Uterus (tissue), 4 donors: ENCODE results near the gene GRIK4. TPM values are rescaled to one million over a fixed set of nuclear protein-coding genes. Genes with fewer than 3 reads are reported as not detected.

ENCODE experiments used
- DNase-seq, 2 donors: peaks; one replicate each; pipeline ENCODE4 v3.0.0-alpha.2; 2019 to 2020
- H3K27ac ChIP-seq, 2 donors: fragments of 200-600 bp; sonication (generic); 1 replicate in 1 of 2; 2 replicates in 1 of 2; pipeline ENCODE4 v1.5.1; 2016 to 2018
- H3K27me3 ChIP-seq, 2 donors: fragments of 200-600 bp; sonication (generic); one replicate each; pipeline ENCODE4 v1.5.1; 2018 to 2019; ENCODE audit warnings: control low read depth in 1 of 2
- H3K36me3 ChIP-seq, 2 donors: fragments of 200-600 bp; sonication (generic); one replicate each; pipeline ENCODE4 v1.5.1; 2019; ENCODE audit warnings: control low read depth in 1 of 2
- H3K4me1 ChIP-seq, 2 donors: fragments of 200-600 bp; sonication (generic); one replicate each; pipeline ENCODE4 v1.5.1; 2018 to 2019; ENCODE audit warnings: control low read depth in 1 of 2
- H3K4me3 ChIP-seq, 2 donors: fragments of 200-600 bp; sonication (generic); 1 replicate in 1 of 2; 2 replicates in 1 of 2; pipeline ENCODE4 v1.5.1; 2018 to 2019; ENCODE audit warnings: mild to moderate bottlenecking in 1 of 2
- H3K9me3 ChIP-seq, 2 donors: fragments of 200-600 bp; sonication (generic); one replicate each; pipeline ENCODE4 v1.5.1; 2019; ENCODE audit warnings: control low read depth in 1 of 2
- POLR2A ChIP-seq, 2 donors: fragments of 450-650 bp; IDR thresholded peaks; one replicate each; pipeline ENCODE4 v1.6.1; 2016; ENCODE audit warnings: antibody characterized with exemption in 2 of 2, mild to moderate bottlenecking in 1 of 2, moderate library complexity in 1 of 2
- intact Hi-C: fragments of 100-400 bp; cut with DNase I; formaldehyde crosslinking; loops from one replicate; pipeline ENCODE4 v1.15.1; 2023; ENCODE audit warnings: low total_unique reads
- total RNA-seq, 4 donors: library from RNA; depleted of rRNA in 3 of 4; stranded (reverse); fragments of >200 nt in 3 of 4; gene quantifications; one replicate each; pipeline versions ENCODE4 v1.1.0 to v1.2.4, GENCODE V29; 2014 to 2023
- TF ChIP-seq, protein P1 (sequence below), 4 experiments: fragments of 200-600 bp in 2 of 4; fragments of 450-650 bp in 2 of 4; sonication (generic) in 2 of 4; IDR thresholded peaks; one replicate each; pipeline ENCODE4 v1.5.1; 2016 to 2019; ENCODE audit warnings: antibody characterized with exemption in 4 of 4, mild to moderate bottlenecking in 2 of 4, moderate library complexity in 1 of 4
- donor health status: DM: yes; HTN: yes; CAD: no.

Gene GRIK4
- total RNA-seq, 4 donors from 2014 or later, result 0.28 to 1.1 TPM; not detected in 2

DNA sequence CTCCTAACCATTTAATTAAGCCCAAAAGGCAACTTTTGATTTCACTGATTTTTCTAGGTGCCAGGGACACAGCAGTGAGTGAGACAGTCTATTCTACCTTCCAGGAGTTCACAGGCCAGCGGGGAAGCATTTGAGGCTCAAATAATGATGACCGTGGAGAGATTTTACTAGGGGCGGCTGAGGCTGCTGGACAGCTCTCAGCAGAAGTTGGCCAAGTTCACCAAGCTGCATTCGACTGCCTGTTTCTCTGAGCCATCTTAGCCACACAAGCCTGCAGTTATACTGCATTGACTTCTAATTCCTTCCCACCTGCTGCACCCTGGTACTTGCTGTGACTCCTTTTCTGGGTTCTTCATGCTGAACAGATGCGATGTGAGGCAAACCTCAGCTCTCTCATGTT lies 343.4 kb downstream of the GRIK4 start:
- H3K9me3 ChIP-seq, result no peaks in the 10 kb centered on the region
- H3K36me3 ChIP-seq, result no peaks in the 10 kb centered on the region
- no peaks in the 10 kb centered on the region for H3K4me1 ChIP-seq
- H3K27ac ChIP-seq, result no peak overlapping the region
- TF ChIP-seq, protein P1, sequence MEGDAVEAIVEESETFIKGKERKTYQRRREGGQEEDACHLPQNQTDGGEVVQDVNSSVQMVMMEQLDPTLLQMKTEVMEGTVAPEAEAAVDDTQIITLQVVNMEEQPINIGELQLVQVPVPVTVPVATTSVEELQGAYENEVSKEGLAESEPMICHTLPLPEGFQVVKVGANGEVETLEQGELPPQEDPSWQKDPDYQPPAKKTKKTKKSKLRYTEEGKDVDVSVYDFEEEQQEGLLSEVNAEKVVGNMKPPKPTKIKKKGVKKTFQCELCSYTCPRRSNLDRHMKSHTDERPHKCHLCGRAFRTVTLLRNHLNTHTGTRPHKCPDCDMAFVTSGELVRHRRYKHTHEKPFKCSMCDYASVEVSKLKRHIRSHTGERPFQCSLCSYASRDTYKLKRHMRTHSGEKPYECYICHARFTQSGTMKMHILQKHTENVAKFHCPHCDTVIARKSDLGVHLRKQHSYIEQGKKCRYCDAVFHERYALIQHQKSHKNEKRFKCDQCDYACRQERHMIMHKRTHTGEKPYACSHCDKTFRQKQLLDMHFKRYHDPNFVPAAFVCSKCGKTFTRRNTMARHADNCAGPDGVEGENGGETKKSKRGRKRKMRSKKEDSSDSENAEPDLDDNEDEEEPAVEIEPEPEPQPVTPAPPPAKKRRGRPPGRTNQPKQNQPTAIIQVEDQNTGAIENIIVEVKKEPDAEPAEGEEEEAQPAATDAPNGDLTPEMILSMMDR (IDR thresholded peaks at IDR 0.05), result no peak
- TF ChIP-seq POLR2A (IDR thresholded peaks at IDR 0.05), result no peak
- no peak for DNase-seq
- no peaks in the 10 kb centered on the region for H3K27me3 ChIP-seq
- intact Hi-C loops, result no loop called here
- H3K4me3 ChIP-seq, result no peak overlapping the region

DNA sequence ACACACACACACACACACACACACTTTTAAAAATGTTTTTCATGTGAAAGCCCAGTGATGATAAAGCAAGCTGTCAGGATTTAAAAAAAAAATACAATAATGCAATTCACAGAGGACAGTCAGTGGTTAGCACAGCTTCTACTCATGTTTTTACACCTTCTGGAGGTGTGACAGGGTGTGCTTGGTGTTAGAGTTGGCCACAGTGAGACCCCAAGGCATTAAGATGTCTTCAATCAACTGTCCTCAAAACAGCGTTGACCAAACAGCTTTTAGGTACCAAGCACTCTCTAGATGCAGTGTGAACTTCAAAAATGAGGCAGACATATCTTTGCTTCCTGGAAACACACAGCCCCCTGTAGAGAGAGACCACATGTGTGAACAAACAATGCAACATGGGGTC lies 346.0 kb downstream of the GRIK4 start:
- Histone ChIP-seq H3K4me3 (no peak overlapping the region), H3K4me1 (no peaks in the 10 kb centered on the region), H3K27ac (no peak overlapping the region), H3K27me3 (no peaks in the 10 kb centered on the region), H3K36me3 (no peaks in the 10 kb centered on the region), H3K9me3 (no peaks in the 10 kb centered on the region)
- intact Hi-C loops, result no loop called here
- TF ChIP-seq, protein P1 (IDR thresholded peaks at IDR 0.05), result no peak
- TF ChIP-seq POLR2A (IDR thresholded peaks at IDR 0.05), result no peak
- no peak for DNase-seq

DNA sequence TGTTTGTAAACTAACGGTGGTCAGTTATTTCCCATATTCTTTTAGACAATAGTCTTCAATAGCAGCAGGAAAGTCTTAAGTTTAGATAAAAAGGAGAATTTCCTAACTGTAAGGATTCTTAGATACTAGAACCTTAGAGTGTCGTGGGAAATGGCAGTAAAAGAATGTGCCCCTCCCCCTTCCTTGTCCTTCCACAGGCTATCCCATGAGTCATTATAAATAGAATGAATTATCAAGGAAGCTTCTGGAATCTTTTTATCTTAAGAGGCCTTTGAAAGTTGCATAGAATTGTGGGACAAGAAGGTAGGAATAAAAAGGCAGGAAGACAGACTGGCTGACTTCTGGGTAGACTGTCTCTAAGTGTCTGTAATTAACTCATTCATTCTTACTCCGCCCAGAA lies 347.2 kb downstream of the GRIK4 start:
- TF ChIP-seq, protein P1 (IDR thresholded peaks at IDR 0.05), result no peak
- TF ChIP-seq POLR2A (IDR thresholded peaks at IDR 0.05), result no peak
- DNase-seq, result no peak
- H3K4me3 ChIP-seq, result no peak overlapping the region
- no peaks in the 10 kb centered on the region for H3K4me1 ChIP-seq
- no peak overlapping the region for H3K27ac ChIP-seq
- H3K36me3 ChIP-seq, result no peaks in the 10 kb centered on the region
- intact Hi-C loops, result no loop called here
- H3K27me3 ChIP-seq, result no peaks in the 10 kb centered on the region
- H3K9me3 ChIP-seq, result no peaks in the 10 kb centered on the region

DNA sequence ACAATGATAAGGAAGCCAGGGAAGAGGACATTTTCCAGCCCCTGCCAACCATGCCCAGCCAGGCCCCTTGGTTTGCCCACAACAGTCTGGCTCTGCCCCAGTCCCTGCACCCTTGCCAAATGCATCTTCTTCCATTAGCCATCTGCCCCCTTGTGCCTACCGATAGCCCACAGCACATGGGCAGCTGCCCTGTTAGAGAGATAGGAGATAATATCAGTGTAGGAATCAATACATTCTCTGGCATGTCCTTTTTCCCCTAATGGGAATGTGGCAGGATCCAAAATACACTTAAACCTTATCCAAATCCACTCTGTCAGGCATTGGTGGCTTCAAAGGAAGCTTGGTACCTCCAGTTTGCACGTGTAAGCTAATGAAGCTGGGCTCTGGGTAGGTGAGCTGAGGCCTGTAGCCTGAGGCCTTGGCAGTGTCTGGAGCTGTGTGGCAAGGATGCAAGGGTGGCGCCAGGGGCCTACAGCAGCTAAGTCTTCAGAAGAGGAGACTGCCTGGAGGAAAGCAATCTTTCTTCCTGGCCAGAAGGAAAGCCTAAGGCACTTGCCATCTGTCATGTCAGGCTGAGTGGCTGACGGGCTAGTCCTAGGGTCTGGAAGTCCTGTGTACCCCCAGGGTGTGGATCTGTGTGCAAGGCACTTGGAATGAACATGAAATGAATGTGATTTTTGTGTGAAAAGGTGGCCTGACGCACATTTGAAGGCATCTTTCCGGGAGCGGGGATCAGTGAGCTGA lies 348.2 kb downstream of the GRIK4 start:
- no peak overlapping the region for H3K27ac ChIP-seq
- H3K27me3 ChIP-seq, result no peaks in the 10 kb centered on the region
- H3K36me3 ChIP-seq, result no peaks in the 10 kb centered on the region
- DNase-seq, result no peak
- no peak for TF ChIP-seq POLR2A (IDR thresholded peaks at IDR 0.05)
- TF ChIP-seq, protein P1 (IDR thresholded peaks at IDR 0.05), result no peak
- intact Hi-C loops, result no loop called here
- no peaks in the 10 kb centered on the region for H3K9me3 ChIP-seq
- H3K4me1 ChIP-seq, result no peaks in the 10 kb centered on the region
- H3K4me3 ChIP-seq, result no peak overlapping the region

GRCh38 chr11:120863359-120863758 lies 351.8 kb downstream of the GRIK4 start:
- no peak for TF ChIP-seq POLR2A (IDR thresholded peaks at IDR 0.05)
- TF ChIP-seq, protein P1 (IDR thresholded peaks at IDR 0.05), result no peak
- no peaks in the 10 kb centered on the region for H3K36me3 ChIP-seq

More at GRCh38 chr11:120863359-120863758, 351.8 kb downstream of the GRIK4 start:
- intact Hi-C loops, result no loop called here
- H3K27ac ChIP-seq, result no peak overlapping the region
- H3K9me3 ChIP-seq, result no peaks in the 10 kb centered on the region
- H3K4me1 ChIP-seq, result no peaks in the 10 kb centered on the region
- no peak overlapping the region for H3K4me3 ChIP-seq
- no peaks in the 10 kb centered on the region for H3K27me3 ChIP-seq
- DNase-seq, result no peak
